A549 (cell line): ENCODE data around the gene MAMSTR. TPM values are rescaled to one million over a fixed set of nuclear protein-coding genes. Genes with fewer than 3 reads are reported as not detected.

Experiments used
- ATAC-seq, 2 experiments: fragments of 200-7000 bp in 1 of 2; fragments of >200 bp in 1 of 2; cut with Nextera tagmentation in 1 of 2; cut with Tn5 transposase in 1 of 2; 3 replicates each; pipeline versions ENCODE4 v1.8.0 to v1.9.1; 2018 to 2020; ENCODE audit warnings: mild to moderate bottlenecking in 1 of 2, moderate library complexity in 1 of 2
- CTCF ChIA-PET: fragments of 300-600 bp; sonication (Branson Sonifier 250); formaldehyde crosslinking; extraction: SDS; loops from one replicate; lab custom pipeline; 2021; ENCODE audit warnings: antibody characterized with exemption, inconsistent platforms; lab: Yijun Ruan, JAX
- POLR2A ChIA-PET: fragments of 350-600 bp; formaldehyde crosslinking; extraction: SDS; loops from one replicate; lab custom pipeline; 2021; ENCODE audit warnings: antibody characterized with exemption, inconsistent platforms; lab: Yijun Ruan, JAX
- DNase-seq, 2 experiments: peaks; one replicate each; pipeline versions ENCODE4 v3.0.0 to v3.0.0-alpha.2; 2011 to 2016; ENCODE audit warnings: low read depth in 1 of 2, low spot score in 1 of 2
- FAIRE-seq: peaks from 2 replicates; lab custom pipeline; 2011; peaks lifted over from hg19 to GRCh38; lab: Jason Lieb, UNC
- H3K27ac ChIP-seq, 2 experiments: fragments of >200 bp; sonication (Bioruptor Twin); formaldehyde crosslinking; 3 replicates each; pipeline ENCODE4 v1.5.1; 2016 to 2017
- H3K4me1 ChIP-seq: fragments of >200 bp; sonication (Bioruptor Twin); formaldehyde crosslinking; 3 replicates; pipeline ENCODE4 v1.6.1; 2016
- H3K4me2 ChIP-seq: fragments of >200 bp; sonication (Bioruptor Twin); formaldehyde crosslinking; 3 replicates; pipeline ENCODE4 v1.6.1; 2016
- H3K4me3 ChIP-seq: fragments of >200 bp; sonication (Bioruptor Twin); formaldehyde crosslinking; 3 replicates; pipeline ENCODE4 v1.5.1; 2016
- H3K9me3 ChIP-seq: fragments of >200 bp; sonication (Bioruptor Twin); formaldehyde crosslinking; 3 replicates; pipeline ENCODE4 v1.6.1; 2016
- BHLHE40 ChIP-seq: IDR thresholded peaks from 2 replicates; pipeline ENCODE4 v1.6.1; 2012; ENCODE audit warnings: low read depth, low read length, inconsistent platforms
- CBX8 ChIP-seq: fragments of 200-600 bp; sonication (generic); IDR thresholded peaks from 2 replicates; pipeline ENCODE4 v1.6.1; 2016
- E2F6 ChIP-seq: IDR thresholded peaks from 2 replicates; pipeline ENCODE4 v1.6.1; 2012; ENCODE audit warnings: low read depth, borderline replicate concordance
- EHMT2 ChIP-seq: fragments of 200-600 bp; sonication (generic); IDR thresholded peaks from 2 replicates; pipeline ENCODE4 v1.6.1; 2016; ENCODE audit warnings: antibody characterized with exemption, low read depth, mild to moderate bottlenecking, moderate library complexity
- FOXS1 ChIP-seq: fragments of 250-450 bp; sonication (Bioruptor Pico); IDR thresholded peaks from 2 replicates; pipeline ENCODE4 v1.5.0; 2020; ENCODE audit warnings: mild to moderate bottlenecking, moderate library complexity
- HEYL ChIP-seq: fragments of 250-450 bp; sonication (Bioruptor Pico); IDR thresholded peaks from 2 replicates; pipeline ENCODE4 v1.8.0; 2021; ENCODE audit warnings: mild to moderate bottlenecking, moderate library complexity
- HMGXB4 ChIP-seq: fragments of 250-450 bp; sonication (Bioruptor Pico); IDR thresholded peaks from 2 replicates; pipeline ENCODE4 v1.5.0; 2021; ENCODE audit warnings: mild to moderate bottlenecking, moderate library complexity, borderline replicate concordance
- HOXB5 ChIP-seq: fragments of 250-450 bp; sonication (Bioruptor Pico); IDR thresholded peaks from 2 replicates; pipeline ENCODE4 v1.5.0; 2020; ENCODE audit warnings: mild to moderate bottlenecking, moderate library complexity
- JUN ChIP-seq, 2 experiments: fragments of >200 bp; sonication (Bioruptor Twin); formaldehyde crosslinking; IDR thresholded peaks; 2 replicates in 1 of 2; 3 replicates in 1 of 2; pipeline ENCODE4 v1.6.1; 2016 to 2017
- MAZ ChIP-seq: fragments of 150-350 bp; IDR thresholded peaks from 2 replicates; pipeline ENCODE4 v1.6.1; 2014; ENCODE audit warnings: antibody characterized with exemption, low read depth, low read length, borderline replicate concordance
- MYC ChIP-seq: IDR thresholded peaks from 2 replicates; pipeline ENCODE4 v1.6.1; 2012; ENCODE audit warnings: mild to moderate bottlenecking, inconsistent platforms, low read length, improper control_type of control experiment, borderline replicate concordance
- NR3C1 ChIP-seq: fragments of >200 bp; sonication (Bioruptor Twin); formaldehyde crosslinking; IDR thresholded peaks from 3 replicates; pipeline ENCODE4 v1.6.1; 2017
- PBX3 ChIP-seq: IDR thresholded peaks from 2 replicates; pipeline ENCODE4 v1.6.1; 2012
- PHF8 ChIP-seq: fragments of 200-600 bp; sonication (generic); IDR thresholded peaks from 2 replicates; pipeline ENCODE4 v1.6.1; 2016; ENCODE audit warnings: low read depth, mild to moderate bottlenecking, antibody characterized with exemption, moderate library complexity, borderline replicate concordance
- POLR2A ChIP-seq: IDR thresholded peaks from 2 replicates; pipeline ENCODE4 v1.6.1; 2012; ENCODE audit warnings: mild to moderate bottlenecking, low read length
- RARB ChIP-seq: fragments of 250-450 bp; sonication (Bioruptor Pico); IDR thresholded peaks from 2 replicates; pipeline ENCODE4 v1.8.0; 2021; ENCODE audit warnings: mild to moderate bottlenecking, moderate library complexity
- SREBF2 ChIP-seq: fragments of 450-650 bp; IDR thresholded peaks from 2 replicates; pipeline ENCODE4 v1.6.1; 2014; ENCODE audit warnings: mild to moderate bottlenecking, moderate library complexity
- TP53 ChIP-seq: fragments of 250-450 bp; sonication (Bioruptor Pico); IDR thresholded peaks from 2 replicates; pipeline ENCODE4 v1.5.0; 2021; ENCODE audit warnings: mild to moderate bottlenecking, moderate library complexity
- ZFP36 ChIP-seq: fragments of 450-650 bp; IDR thresholded peaks from 2 replicates; pipeline ENCODE4 v1.6.1; 2014; ENCODE audit warnings: borderline replicate concordance; ENCODE audit not compliant: partially characterized antibody
- ZNF302 ChIP-seq: fragments of 250-450 bp; sonication (Bioruptor Pico); IDR thresholded peaks from 2 replicates; pipeline ENCODE4 v1.9.0; 2021; ENCODE audit warnings: inconsistent platforms, mild to moderate bottlenecking, moderate library complexity
- ZSCAN20 ChIP-seq: fragments of 250-450 bp; sonication (Bioruptor Pico); IDR thresholded peaks from 2 replicates; pipeline ENCODE4 v1.8.0; 2022; ENCODE audit warnings: mild to moderate bottlenecking, moderate library complexity
- WGBS: methylation state at CpG from one replicate; pipeline ENCODE4 v1.1.6; 2017; ENCODE audit errors: missing lambda C conversion rate; 5-methylcytosine and 5-hydroxymethylcytosine counted together
- polyA plus RNA-seq, 4 experiments: library from polyadenylated mRNA; depleted of rRNA in 3 of 4; stranded (reverse); fragments of >200 nt; fragmentation: RNase III in 1 of 4; extraction: RNeasy Plus Mini Kit Qiagen cat#74134 plus additional on column Dnase treatment in 1 of 4; gene quantifications; 2 replicates in 3 of 4; 3 replicates in 1 of 4; pipeline ENCODE4 v1.2.3, GENCODE V29; 2011 to 2017
- TF ChIP-seq, protein P1 (sequence below): fragments of 250-450 bp; sonication (Bioruptor Pico); IDR thresholded peaks from 2 replicates; pipeline ENCODE4 v1.5.0; 2020; ENCODE audit warnings: low read depth, mild to moderate bottlenecking, moderate library complexity
- TF ChIP-seq, protein P2 (sequence below): IDR thresholded peaks from 2 replicates; pipeline ENCODE4 v1.6.1; 2012

Gene MAMSTR
- polyA plus RNA-seq, 2 of the 4 experiments (the other 2 are of a cell fraction): 0.44 to 0.52 TPM

DNA sequence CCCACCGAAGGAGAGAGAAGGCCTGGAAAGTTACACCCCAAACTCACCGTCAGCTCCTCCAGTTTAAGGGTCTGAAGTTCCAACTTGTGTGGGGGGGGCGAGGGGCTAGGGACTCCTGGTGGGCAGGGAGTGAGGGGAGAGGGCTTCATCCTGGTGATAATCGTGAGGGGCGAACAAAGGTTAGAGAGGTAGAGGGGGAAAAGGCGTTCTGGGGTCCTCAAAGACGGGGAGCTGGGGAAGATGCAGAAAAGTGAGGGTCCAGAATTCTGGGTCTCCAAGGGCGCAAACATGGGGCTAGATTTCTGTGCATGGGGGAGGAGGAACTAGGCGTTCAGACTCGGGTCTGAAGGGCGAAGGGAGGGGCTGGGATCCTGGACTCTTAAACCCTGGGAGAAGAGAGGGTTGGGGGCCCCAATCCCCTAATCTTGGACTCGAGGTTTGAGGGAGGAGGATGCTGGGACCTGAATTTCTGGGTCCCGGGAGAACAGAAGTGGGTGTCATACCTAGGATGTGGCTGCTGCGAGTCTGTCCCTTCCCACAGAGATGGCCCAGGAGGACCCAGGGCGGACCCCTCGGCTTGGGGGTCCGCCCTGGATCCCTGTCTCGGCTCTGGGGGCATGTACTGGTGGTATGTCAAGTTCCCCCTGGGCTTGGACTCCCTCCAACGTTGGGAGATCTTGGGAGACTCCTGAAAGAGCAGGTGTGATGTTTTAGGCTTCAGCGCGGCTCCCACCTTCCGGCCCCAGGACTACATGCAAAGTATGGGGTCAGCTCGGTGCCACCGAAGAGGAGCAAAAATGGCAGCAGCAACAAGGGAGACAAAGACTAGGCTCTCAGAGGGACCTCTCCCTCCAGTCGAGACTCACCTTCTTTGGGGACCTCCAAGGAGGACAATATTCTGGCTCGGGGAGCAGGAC, 4.5 kb downstream of the MAMSTR start (continued):
- TF ChIP-seq, protein P1, sequence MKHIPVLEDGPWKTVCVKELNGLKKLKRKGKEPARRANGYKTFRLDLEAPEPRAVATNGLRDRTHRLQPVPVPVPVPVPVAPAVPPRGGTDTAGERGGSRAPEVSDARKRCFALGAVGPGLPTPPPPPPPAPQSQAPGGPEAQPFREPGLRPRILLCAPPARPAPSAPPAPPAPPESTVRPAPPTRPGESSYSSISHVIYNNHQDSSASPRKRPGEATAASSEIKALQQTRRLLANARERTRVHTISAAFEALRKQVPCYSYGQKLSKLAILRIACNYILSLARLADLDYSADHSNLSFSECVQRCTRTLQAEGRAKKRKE (CRISPR knock-in tag): no peak
- TF ChIP-seq, all 56 proteins: peak for 0

GRCh38 chr19:48713864-48714755, 5.4 kb downstream of the MAMSTR start:
- Histone ChIP-seq H3K9me3 (no peaks in the 10 kb centered on the region), H3K27ac (peak overlapping the region; percentile 86 to 90), H3K4me2 (peak overlapping the region; percentile 94), H3K4me1 (peaks cover 16% of the 10 kb centered on the region)
- FAIRE-seq (peak; percentile 97), DNase-seq (peak; percentile 100)
- WGBS: under 1% methylated on average over 38 of the region's 67 CpGs
- CTCF ChIA-PET: interaction anchor here (1.0 to 5.4 kb wide), 18 partner anchors 8 to 129 kb away, joined by 3 to 31 read pairs (median 6); partner anchors contain the start of genes CA11, FUT2 and HSD17B14
- TF ChIP-seq E2F6 (peak; percentile 82), PBX3 (0 out of 2 replicates have a peak, but pooled peaks have one; percentile 26), POLR2A (peak; percentile 83), FOXS1 (CRISPR knock-in tag) (no peak)
- TF ChIP-seq, protein P2, sequence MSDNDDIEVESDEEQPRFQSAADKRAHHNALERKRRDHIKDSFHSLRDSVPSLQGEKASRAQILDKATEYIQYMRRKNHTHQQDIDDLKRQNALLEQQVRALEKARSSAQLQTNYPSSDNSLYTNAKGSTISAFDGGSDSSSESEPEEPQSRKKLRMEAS: peak; percentile 53
- TF ChIP-seq, all 56 proteins: peak for 4
- H3K4me3 ChIP-seq: peak overlapping the region; percentile 68
- peak; percentile 92 for ATAC-seq
- POLR2A ChIA-PET: interaction anchor here (0.8 to 1.4 kb wide), 6 partner anchors 18 to 95 kb away, joined by 3 to 5 read pairs (median 3); partner anchors contain the start of genes FUT2, IZUMO1, RPL18 and SPHK2

GRCh38 chr19:48713041-48713863, 6.3 kb downstream of the MAMSTR start:
- peak overlapping the region; percentile 75 to 85 for H3K27ac ChIP-seq
- H3K4me2 ChIP-seq: peak overlapping the region; percentile 92
- peaks cover 16% of the 10 kb centered on the region for H3K4me1 ChIP-seq
- peak overlapping the region; percentile 68 for H3K4me3 ChIP-seq
- TF ChIP-seq SREBF2 (no peak), MAZ (no peak), PBX3 (no peak), NR3C1 (no peak), ZFP36 (no peak), RARB (no peak), JUN (IDR thresholded peaks at IDR 0.05) (no peak), ZNF302 (CRISPR knock-in tag) (no peak), HOXB5 (no peak), CBX8 (no peak), EHMT2 (no peak), HMGXB4 (CRISPR knock-in tag) (no peak), BHLHE40 (no peak), MYC (no peak), TP53 (CRISPR knock-in tag) (no peak), PHF8 (no peak), ZSCAN20 (CRISPR knock-in tag) (no peak), HEYL (no peak)
- ChIA-PET CTCF (interaction anchor here (1.0 to 5.4 kb wide), 18 partner anchors 12 to 129 kb away, joined by 3 to 31 read pairs (median 6); partner anchors contain the start of genes CA11 and FUT2), POLR2A (interaction anchor here (0.6 to 1.2 kb wide), 6 partner anchors 17 to 209 kb away, joined by 3 read pairs; partner anchors contain the start of genes FUT2, IZUMO1 and PPP1R15A)
- peak; percentile 68 to 71 for ATAC-seq
- WGBS: 6% methylated on average over 25 of the region's 25 CpGs
- no peak for FAIRE-seq
- H3K9me3 ChIP-seq: no peaks in the 10 kb centered on the region
- peak; percentile 75 to 94 for DNase-seq
